HepG2 (cell line): ENCODE results near the gene CCDC57. TPM values are rescaled to one million over a fixed set of nuclear protein-coding genes. Genes with fewer than 3 reads are reported as not detected.

Experiments used
- ATAC-seq: fragments of 200-7000 bp; cut with Tn5 transposase; 3 replicates; pipeline ENCODE4 v1.9.1; 2020; ENCODE audit warnings: mild to moderate bottlenecking, moderate library complexity
- BruUV-seq: library from RNA; stranded (reverse); fragments of 400-500 nt; replicated peaks from 2 replicates; lab custom pipeline; 2021; lab: Mats Ljungman, UMichigan
- CTCF ChIA-PET: fragments of 300-600 bp; formaldehyde crosslinking; extraction: SDS; loops from one replicate; lab custom pipeline; 2021; ENCODE audit warnings: low total read pairs, inconsistent platforms, low intra/inter-chr PET ratio; lab: Yijun Ruan, JAX
- POLR2A ChIA-PET: fragments of 350-600 bp; sonication (Branson Sonifier 250); formaldehyde crosslinking; loops from one replicate; lab custom pipeline; 2020; ENCODE audit warnings: antibody characterized with exemption, inconsistent platforms; lab: Yijun Ruan, JAX
- DNase-seq: peaks from one replicate; pipeline ENCODE4 v3.0.0-alpha.2; 2015; ENCODE audit warnings: low spot score
- FAIRE-seq: peaks from 3 replicates; lab custom pipeline; 2011; peaks lifted over from hg19 to GRCh38; lab: Jason Lieb, UNC
- H2AFZ ChIP-seq: one replicate; pipeline ENCODE4 v1.6.1; 2011; ENCODE audit warnings: low read length, inconsistent platforms
- H3K27ac ChIP-seq: fragments of 300-600 bp; 3 replicates; pipeline ENCODE4 v1.8.0; 2011; ENCODE audit warnings: mixed run types, mild to moderate bottlenecking, mixed read lengths, low read length, inconsistent platforms; ENCODE audit not compliant: insufficient read depth; ENCODE audit errors: extremely low read length
- H3K27me3 ChIP-seq, 2 experiments: fragments of 200-600 bp in 1 of 2; 2 replicates in 1 of 2; 3 replicates in 1 of 2; pipeline versions ENCODE4 v1.6.0 to v1.8.0; 2011; ENCODE audit warnings: low read length in 2 of 2, mild to moderate bottlenecking in 2 of 2, moderate library complexity in 2 of 2, inconsistent platforms in 1 of 2; ENCODE audit not compliant: insufficient read depth in 2 of 2, control insufficient read depth in 1 of 2
- H3K36me3 ChIP-seq, 2 experiments: fragments of 200-600 bp in 1 of 2; replicated peaks in 1 of 2; 2 replicates in 1 of 2; 3 replicates in 1 of 2; pipeline versions ENCODE4 v1.5.1 to v1.8.0; 2011; ENCODE audit warnings: low read length in 2 of 2, inconsistent platforms in 1 of 2; ENCODE audit not compliant: insufficient read depth in 2 of 2, control insufficient read depth in 1 of 2
- H3K4me1 ChIP-seq: 2 replicates; pipeline ENCODE4 v1.5.1; 2012; ENCODE audit warnings: low read length, inconsistent platforms; ENCODE audit not compliant: insufficient read depth
- H3K4me2 ChIP-seq: 2 replicates; pipeline ENCODE4 v1.6.0; 2011; ENCODE audit warnings: low read depth, low read length, inconsistent platforms
- H3K4me3 ChIP-seq, 3 experiments: fragments of 200-600 bp in 1 of 3; sonication (generic), shearing (Covaris generic) in 1 of 3; replicated peaks in 1 of 3; 2 replicates each; pipeline ENCODE4 v1.5.1; 2011 to 2016; ENCODE audit warnings: low read length in 3 of 3, inconsistent platforms in 2 of 3, low read depth in 2 of 3, mild to moderate bottlenecking in 2 of 3, control low read depth in 1 of 3, mixed read lengths in 1 of 3; ENCODE audit not compliant: insufficient read depth in 1 of 3
- H3K79me2 ChIP-seq: one replicate; pipeline ENCODE4 v1.6.1; 2011; ENCODE audit warnings: low read length, inconsistent platforms; ENCODE audit not compliant: insufficient read depth
- H3K9ac ChIP-seq: 2 replicates; pipeline ENCODE4 v1.6.0; 2011; ENCODE audit warnings: mild to moderate bottlenecking, low read depth, low read length, inconsistent platforms; ENCODE audit not compliant: insufficient read depth
- H3K9me3 ChIP-seq: 2 replicates; pipeline ENCODE4 v1.5.1; 2012; ENCODE audit warnings: mild to moderate bottlenecking, low read length
- H4K20me1 ChIP-seq: 2 replicates; pipeline ENCODE4 v1.6.0; 2011; ENCODE audit warnings: inconsistent platforms, mild to moderate bottlenecking, low read length, moderate library complexity; ENCODE audit not compliant: insufficient read depth
- BCL6 ChIP-seq: IDR thresholded peaks from 2 replicates; pipeline ENCODE4 v1.6.1; 2016; ENCODE audit warnings: missing genetic modification reagents, missing compliant biosample characterization
- NFE2L1 ChIP-seq: sonication (generic); formaldehyde crosslinking; IDR thresholded peaks from 2 replicates; pipeline ENCODE4 v1.4.0; 2020; ENCODE audit warnings: missing genetic modification reagents, mild to moderate bottlenecking, borderline replicate concordance
- NFRKB ChIP-seq: fragments of 450-650 bp; IDR thresholded peaks from 2 replicates; pipeline ENCODE4 v1.6.1; 2017
- RBFOX2 ChIP-seq: fragments of 200-400 bp; formaldehyde crosslinking; IDR thresholded peaks from 2 replicates; pipeline ENCODE4 v1.6.1; 2017; ENCODE audit warnings: low read depth, mild to moderate bottlenecking, low read length
- ZFP36 ChIP-seq: fragments of 150-350 bp; IDR thresholded peaks from 2 replicates; pipeline ENCODE4 v1.6.1; 2018; ENCODE audit warnings: borderline replicate concordance, low read length, low read depth; ENCODE audit not compliant: partially characterized antibody
- ZFX ChIP-seq: sonication (generic); formaldehyde crosslinking; IDR thresholded peaks from 2 replicates; pipeline ENCODE4 v1.4.0; 2020; ENCODE audit warnings: mild to moderate bottlenecking, low read depth, missing genetic modification reagents, moderate library complexity
- ZNF574 ChIP-seq: sonication (generic); formaldehyde crosslinking; IDR thresholded peaks from 2 replicates; pipeline ENCODE4 v1.4.0; 2020; ENCODE audit warnings: missing genetic modification reagents
- ZNF576 ChIP-seq: sonication (generic); formaldehyde crosslinking; IDR thresholded peaks from 2 replicates; pipeline ENCODE4 v1.4.0; 2020; ENCODE audit warnings: mild to moderate bottlenecking, missing genetic modification reagents
- ZNF780A ChIP-seq: sonication (generic); formaldehyde crosslinking; IDR thresholded peaks from 2 replicates; pipeline ENCODE4 v1.8.0; 2022; ENCODE audit warnings: mild to moderate bottlenecking, missing genetic modification reagents, moderate library complexity
- WGBS: methylation state at CpG from one replicate; pipeline ENCODE4 v1.1.6; 2017; ENCODE audit warnings: low lambda C conversion rate; 5-methylcytosine and 5-hydroxymethylcytosine counted together
- in situ Hi-C: cut with HindIII; loops from 2 replicates; pipeline ENCODE4 v1.10.0; 2017; ENCODE audit warnings: low pct_unique_long_range_greater_than_20kb; ENCODE audit not compliant: extremely low pct_ligation_motif_present
- intact Hi-C: fragments of 100-400 bp; cut with micrococcal nuclease; formaldehyde crosslinking; loops from one replicate; pipeline ENCODE4 v1.10.0; 2022; ENCODE audit not compliant: unreplicated experiment
- polyA plus RNA-seq, 8 experiments: library from polyadenylated mRNA; depleted of rRNA in 3 of 8; stranded (reverse) in 7 of 8; unstranded in 1 of 8; fragments of >200 nt; fragmentation: Illumina TruSeq in 4 of 8; extraction: Trizol in 4 of 8; gene quantifications; 2 replicates each; pipeline versions ENCODE4 v1.2.1 to v1.2.3, GENCODE V29; 2011 to 2016; ENCODE audit warnings: low read depth in 4 of 8, missing spikeins in 1 of 8, mixed read lengths in 1 of 8; ENCODE audit not compliant: insufficient read depth in 1 of 8
- total RNA-seq, 5 experiments: library from RNA; depleted of rRNA; stranded (reverse); fragments of >200 nt; fragmentation: Illumina TruSeq; extraction: Trizol; gene quantifications; 2 replicates each; pipeline ENCODE4 v1.2.3, GENCODE V29; 2016; ENCODE audit warnings: low read depth in 1 of 5
- TF ChIP-seq, protein P1 (sequence below): sonication (generic); formaldehyde crosslinking; IDR thresholded peaks from 2 replicates; pipeline ENCODE4 v1.5.0; 2020; ENCODE audit warnings: mild to moderate bottlenecking, missing genetic modification reagents

Gene CCDC57
- total and polyA plus RNA-seq, 2 of the 13 experiments (the other 11 are each of a cell fraction or from before 2014, with no cell fraction given): 59.3 to 59.9 TPM

GRCh38 chr17:82234211-82235055, 21.8 kb upstream of the CCDC57 start (continued):
- TF ChIP-seq ZFX (CRISPR knock-in tag): 0 out of 2 replicates have a peak, but pooled peaks have one; percentile 35

GRCh38 chr17:82232876-82233785, 20.5 kb upstream of the CCDC57 start:
- peaks cover 32 to 35% of the 10 kb centered on the region in 2 experiments for H3K36me3 ChIP-seq
- peak overlapping the region in 1 of 3 experiments; percentile 97; a peak in 2 of 6 replicates for H3K4me3 ChIP-seq
- in situ Hi-C loops: no loop called here
- no peaks in the 10 kb centered on the region for H3K9me3 ChIP-seq
- H4K20me1 ChIP-seq: peaks cover 86% of the 10 kb centered on the region
- ATAC-seq (no peak), FAIRE-seq (no peak), DNase-seq (no peak)
- no peak overlapping the region for H2AFZ ChIP-seq
- H3K4me2 ChIP-seq: peak overlapping the region; percentile 87
- ChIA-PET POLR2A (interaction anchor here (1.6 to 5.0 kb wide), 3 partner anchors 8 to 59 kb away, joined by 5 to 96 read pairs (median 28); no protein-coding TSS in a partner anchor), CTCF (no interaction called here)
- peak overlapping the region; percentile 46 for H3K9ac ChIP-seq
- WGBS: 91% methylated on average over 21 of the region's 21 CpGs
- H3K27me3 ChIP-seq: no peaks in the 10 kb centered on the region; a peak in 1 of 5 replicates
- peak overlapping the region; percentile 43 for H3K27ac ChIP-seq
- H3K79me2 ChIP-seq: peaks cover 76% of the 10 kb centered on the region
- intact Hi-C loops: loop anchor here (10.0 kb wide), 1 partner anchor 128 kb away; no protein-coding TSS in a partner anchor
- peaks cover 75% of the 10 kb centered on the region for H3K4me1 ChIP-seq
- BruUV-seq: no TSS peak
- TF ChIP-seq, protein P1, sequence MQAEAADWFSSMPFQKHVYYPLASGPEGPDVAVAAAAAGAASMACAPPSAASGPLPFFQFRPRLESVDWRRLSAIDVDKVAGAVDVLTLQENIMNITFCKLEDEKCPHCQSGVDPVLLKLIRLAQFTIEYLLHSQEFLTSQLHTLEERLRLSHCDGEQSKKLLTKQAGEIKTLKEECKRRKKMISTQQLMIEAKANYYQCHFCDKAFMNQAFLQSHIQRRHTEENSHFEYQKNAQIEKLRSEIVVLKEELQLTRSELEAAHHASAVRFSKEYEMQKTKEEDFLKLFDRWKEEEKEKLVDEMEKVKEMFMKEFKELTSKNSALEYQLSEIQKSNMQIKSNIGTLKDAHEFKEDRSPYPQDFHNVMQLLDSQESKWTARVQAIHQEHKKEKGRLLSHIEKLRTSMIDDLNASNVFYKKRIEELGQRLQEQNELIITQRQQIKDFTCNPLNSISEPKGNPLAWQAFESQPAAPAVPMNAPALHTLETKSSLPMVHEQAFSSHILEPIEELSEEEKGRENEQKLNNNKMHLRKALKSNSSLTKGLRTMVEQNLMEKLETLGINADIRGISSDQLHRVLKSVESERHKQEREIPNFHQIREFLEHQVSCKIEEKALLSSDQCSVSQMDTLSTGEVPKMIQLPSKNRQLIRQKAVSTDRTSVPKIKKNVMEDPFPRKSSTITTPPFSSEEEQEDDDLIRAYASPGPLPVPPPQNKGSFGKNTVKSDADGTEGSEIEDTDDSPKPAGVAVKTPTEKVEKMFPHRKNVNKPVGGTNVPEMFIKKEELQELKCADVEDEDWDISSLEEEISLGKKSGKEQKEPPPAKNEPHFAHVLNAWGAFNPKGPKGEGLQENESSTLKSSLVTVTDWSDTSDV (CRISPR knock-in tag): 0 out of 2 replicates have a peak, but pooled peaks have one; percentile 30
- TF ChIP-seq BCL6 (CRISPR knock-in tag) (no peak), ZFP36 (no peak), ZNF576 (CRISPR knock-in tag) (no peak), RBFOX2 (peak; percentile 66), ZNF780A (CRISPR knock-in tag) (no peak), ZNF574 (CRISPR knock-in tag) (0 out of 2 replicates have a peak, but pooled peaks have one; percentile 16), NFRKB (no peak), NFE2L1 (CRISPR knock-in tag) (no peak)
